ENCODE measurements around the gene AP1M1.
A peak's percentile ranks its signal among the peaks of the same experiment; 100 is the strongest.

AP1M1 gene

GRCh38 chr19:16232127-16232526 is 34.4 kb downstream of the AP1M1 start:
- DNase-seq (ENCODE audit: low read depth in 2 of 2), result no peak

DNA sequence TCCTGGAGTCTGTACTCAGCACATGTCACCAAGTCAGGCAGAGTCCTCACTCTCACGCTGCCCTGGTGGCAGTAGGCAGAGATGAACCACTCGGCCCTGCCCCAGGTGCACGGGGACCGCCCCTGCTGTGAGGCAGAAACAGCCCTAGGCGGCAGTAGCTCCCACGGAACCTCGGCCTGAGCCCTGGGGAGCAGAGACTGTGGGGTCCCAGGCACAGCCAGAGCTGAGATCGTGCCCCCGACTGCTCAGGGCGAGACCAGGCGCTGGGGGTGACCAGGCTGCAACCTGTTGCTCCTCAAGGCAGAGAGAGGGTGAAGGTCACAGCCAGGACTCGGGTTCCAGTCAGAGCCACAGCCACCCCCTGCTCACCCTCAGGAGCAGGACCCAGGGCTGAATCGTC is 34.9 kb downstream of the AP1M1 start:
- DNase-seq (ENCODE audit: low read depth in 2 of 2), result no peak

- DNase-seq (ENCODE audit: low read depth in 2 of 2), result no peak
Measured at GRCh38 chr19:16233081-16233776, 35.5 kb downstream of the AP1M1 start.

GRCh38 chr19:16233836-16234551 is 36.3 kb downstream of the AP1M1 start:
- no peak for DNase-seq (ENCODE audit: low read depth in 2 of 2)

DNA sequence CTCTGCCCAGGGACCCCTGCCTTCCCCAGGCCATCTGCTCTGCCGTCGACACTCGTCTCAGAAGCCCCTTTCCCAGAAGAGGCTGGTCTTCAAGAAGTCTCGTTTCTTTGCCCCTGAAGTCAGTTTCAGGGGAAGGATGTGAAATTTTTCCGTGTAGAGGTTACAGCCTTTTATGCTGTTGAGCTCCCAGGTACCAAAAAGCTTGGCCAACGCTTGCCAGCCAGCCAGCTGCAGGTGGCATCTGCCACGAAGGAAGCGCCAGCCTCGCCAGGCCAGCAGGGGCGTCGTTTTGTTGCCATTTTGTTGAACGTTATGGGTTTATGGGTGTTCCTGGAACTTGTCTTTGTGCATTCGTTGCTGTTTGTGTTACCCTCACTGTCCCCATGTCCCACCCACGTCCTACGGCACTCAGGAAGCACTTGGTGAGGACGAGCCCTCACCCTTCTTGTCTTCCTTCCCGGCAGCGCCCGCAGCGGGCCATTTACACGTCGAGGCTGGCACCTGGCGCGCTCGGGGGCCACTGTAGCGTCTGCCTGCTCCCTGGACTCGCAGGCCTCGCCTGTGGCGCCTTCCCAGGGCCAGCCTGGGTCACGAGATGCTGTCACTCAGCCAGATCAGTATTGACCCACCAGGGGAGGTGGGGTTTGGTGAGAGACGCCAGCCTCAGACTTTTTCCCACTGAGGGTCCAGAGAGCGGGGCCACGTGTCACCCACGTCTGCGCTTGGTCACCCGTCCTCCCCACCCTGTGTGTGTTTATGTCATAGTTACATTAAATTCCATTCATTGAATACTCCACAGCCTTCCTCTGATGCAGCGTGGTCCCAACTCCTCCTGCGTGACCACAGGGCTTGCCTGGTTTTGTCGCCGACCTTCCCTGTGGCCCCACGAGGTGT is 37.1 kb downstream of the AP1M1 start:
- no peak for DNase-seq (ENCODE audit: low read depth in 2 of 2)

DNA sequence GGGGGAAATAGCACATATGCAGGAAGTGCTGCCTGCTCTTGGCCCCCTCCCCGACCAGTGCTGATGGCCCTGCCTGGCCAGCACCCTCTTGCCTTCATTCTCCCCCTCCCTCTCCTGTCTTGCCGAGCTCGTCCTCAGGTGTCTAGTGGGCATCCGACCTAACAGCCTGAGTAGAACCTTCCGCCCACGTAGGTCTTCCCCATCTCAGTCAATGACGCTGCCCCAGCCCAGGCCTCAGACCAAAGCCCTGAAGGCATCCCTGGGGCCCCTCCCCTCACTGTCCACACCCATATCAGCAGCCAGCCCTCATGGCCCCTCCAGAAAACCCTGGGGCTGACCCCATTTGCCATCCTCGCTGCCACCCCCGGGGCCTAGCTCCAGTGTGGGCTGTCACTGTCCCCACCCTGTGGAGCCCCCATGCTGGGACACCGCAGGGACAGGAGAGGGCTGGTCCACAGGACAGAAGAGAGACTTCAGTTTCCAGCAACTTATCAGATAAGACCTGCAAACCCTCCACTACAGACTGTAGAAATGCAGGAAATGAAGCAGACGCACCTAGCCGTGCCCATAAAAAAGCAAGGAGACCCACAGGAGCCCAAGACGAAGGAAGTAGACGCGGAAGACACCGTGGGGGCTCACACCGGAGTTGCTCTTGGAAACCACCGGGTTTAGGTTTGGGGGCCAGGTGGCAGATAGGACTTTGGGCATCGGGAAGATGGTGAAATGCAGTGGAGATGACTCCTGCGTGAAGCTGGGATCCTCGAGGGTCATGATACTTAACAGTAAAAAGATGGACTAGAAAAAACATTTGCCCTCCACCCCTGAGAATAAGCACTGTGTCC is 38.3 kb downstream of the AP1M1 start:
- DNase-seq (ENCODE audit: low read depth in 2 of 2), result no peak

DNA sequence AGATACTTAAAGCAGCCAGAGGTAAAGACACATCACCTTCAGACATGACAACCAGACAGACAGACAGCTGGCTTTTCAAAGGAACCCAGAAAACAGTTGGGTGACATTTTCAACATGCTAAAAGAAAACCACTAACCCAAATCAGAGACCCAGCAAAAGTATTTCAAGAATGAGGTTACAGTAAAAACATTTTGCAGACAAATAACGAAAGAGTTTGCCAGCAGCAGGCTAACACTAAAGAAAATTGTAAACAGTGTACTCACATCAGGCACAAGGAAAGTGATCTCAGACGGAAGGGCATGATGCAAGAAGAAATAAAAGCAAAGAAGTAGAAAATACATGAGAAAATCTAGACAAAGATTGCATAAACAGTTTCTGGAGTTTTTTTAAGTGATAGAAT is 46.4 kb downstream of the AP1M1 start:
- DNase-seq (ENCODE audit: low read depth in 2 of 2), result no peak

- peak; percentile 67 to 78 for DNase-seq (ENCODE audit: low read depth in 2 of 2)
Measured at GRCh38 chr19:16247353-16248182, 49.9 kb downstream of the AP1M1 start.

- no peak for DNase-seq (ENCODE audit: low read depth in 2 of 2)
Measured at GRCh38 chr19:16248380-16249023, 50.8 kb downstream of the AP1M1 start.

DNA sequence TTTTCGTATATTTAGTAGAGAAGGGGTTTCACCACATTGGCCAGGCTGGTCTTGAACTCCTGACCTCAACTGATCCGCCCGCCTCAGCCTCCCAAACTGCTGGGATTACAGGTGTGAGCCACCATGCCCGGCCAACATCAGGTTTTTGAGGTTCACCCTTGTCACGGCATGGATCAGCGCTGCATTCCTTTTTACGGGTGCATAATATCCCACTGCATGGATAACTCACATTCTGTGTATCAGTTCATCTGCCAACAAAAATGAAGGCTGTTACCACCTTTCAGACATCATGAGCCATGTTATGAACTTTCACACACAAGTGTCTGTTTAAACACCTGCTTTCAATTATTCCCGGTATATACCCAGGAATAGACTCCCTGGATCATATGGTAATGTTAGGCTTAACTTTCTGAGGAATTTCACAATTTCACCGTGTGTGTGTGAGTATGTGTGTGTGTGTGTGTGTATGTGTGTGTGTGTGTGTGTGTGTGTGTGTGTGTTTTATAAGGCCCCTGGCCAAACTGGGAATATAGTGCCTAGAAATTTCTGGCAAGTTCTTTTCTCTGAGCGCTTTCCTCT is 52.2 kb downstream of the AP1M1 start:
- no peak for DNase-seq (ENCODE audit: low read depth in 2 of 2)

- DNase-seq (ENCODE audit: low read depth in 2 of 2), result no peak
Measured at GRCh38 chr19:16252459-16253205, 54.9 kb downstream of the AP1M1 start.

DNA sequence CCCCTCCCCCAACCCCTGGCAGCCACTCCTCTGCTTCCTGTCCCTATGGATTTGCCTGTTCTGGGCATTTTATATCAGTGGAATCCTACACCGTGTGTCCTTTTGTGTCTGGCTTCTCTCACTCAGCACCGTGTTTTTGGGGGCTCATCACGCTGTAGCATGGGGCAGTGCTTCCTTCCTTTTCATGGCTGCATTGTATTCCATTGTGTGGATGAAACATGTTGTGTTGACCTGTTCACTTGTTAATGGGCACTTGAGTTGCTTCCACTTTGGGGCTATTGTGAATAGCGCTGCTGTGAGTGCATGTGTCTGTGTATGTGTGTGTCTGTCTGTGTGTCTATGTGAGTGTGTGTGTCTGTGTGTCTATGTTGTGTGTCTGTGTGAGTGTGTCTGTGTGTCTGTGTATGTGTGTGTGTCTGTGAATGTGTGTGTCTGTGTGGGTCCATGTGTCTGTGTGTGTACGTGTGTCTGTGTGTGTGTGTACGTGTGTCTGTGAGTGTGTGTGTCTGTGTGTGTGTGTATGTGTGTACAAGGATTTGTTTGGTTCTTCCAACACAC is 57.2 kb downstream of the AP1M1 start:
- no peak for DNase-seq (ENCODE audit: low read depth in 2 of 2)

GRCh38 chr19:16257509-16258002 is 59.8 kb downstream of the AP1M1 start:
- no peak for DNase-seq (ENCODE audit: low read depth in 2 of 2)

DNA sequence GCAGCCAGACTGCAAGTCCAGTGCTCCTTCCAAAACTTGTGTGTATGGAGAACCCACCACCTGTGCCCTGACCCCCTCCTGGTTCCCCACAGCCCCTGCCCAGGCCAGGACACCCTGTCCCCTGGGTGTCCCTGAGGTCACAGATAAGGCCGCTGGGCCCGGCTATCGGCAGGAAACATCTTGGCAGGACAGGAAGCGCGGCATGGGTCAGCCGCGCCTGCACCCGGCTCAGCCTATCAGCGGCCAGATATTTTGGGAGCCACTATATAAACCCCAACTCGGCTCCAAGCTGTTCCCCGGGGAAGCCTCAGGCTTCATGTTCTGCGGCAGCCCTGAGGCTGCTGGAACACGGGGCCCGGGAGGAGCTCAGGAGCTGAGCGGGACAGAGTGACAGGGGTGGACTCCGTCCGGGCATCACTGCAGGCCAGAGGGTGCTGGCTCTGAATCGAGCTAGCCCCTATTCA is 60.8 kb downstream of the AP1M1 start:
- DNase-seq (ENCODE audit: low read depth in 2 of 2), result no peak

DNA sequence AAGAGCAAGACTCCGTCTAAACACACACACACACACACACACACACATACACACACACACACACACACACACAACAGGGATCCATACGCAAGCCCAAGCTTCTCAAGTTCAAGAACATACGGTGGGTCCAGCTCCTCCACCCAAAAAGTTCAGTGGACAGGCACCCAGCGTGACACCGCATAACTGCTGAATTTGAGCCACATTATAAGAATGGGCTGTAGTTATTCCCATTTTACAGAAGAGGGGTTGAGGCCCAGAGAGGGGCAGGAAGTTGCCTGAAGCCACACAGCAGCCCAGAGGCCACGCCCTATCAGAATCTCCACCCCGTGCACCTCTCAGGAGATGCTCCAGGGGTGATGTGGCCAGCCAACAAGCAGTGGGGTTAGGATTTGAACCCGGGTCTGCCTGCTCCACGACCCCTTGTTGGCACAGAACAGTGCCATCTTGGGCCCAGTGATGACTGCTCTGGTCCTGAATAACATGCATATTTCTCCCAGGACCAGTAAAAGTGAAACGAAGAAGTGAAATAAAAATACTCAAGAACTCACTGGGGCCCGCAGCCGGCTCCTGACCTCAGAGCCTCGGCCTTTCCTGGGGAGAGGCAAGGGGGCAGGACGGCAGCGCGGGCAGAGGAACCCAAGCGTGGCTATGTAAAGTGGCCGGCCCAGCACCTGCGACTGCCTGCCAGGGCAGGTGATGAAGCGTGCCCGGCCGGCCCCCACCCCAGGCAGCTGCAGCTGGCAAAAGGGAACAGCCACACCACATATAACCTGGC is 61.9 kb downstream of the AP1M1 start:
- DNase-seq (ENCODE audit: low read depth in 2 of 2), result no peak

DNA sequence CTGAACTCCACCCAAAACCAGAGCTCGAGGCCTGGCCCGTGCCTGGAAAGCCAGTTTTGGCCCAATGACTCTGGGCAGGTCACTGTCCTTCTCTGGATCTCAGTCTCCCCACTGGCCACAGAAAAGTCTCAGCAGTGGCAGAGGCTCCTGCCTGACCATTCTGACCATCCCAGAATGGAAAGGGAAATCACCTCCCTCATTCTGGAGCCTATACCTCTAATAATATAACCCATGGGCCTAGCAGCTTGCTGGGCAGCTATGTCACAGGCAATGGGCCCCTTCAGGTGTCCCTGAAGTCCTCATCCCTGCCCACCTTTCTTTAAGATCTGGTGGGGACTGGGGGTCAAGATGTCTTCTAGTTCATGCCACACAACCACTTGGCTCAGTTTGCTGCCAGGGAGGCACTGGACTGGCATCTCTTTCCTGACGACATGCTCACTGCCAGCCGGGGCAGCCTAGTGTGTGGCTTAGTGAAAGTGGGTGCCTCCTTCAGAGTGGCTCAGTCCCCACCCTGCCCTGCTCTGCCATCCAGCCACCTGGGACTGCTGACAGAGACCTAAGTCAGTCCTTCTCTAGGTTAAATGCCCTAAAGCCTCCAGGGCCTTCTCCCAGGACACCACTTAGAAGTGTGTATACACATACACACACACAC is 62.6 kb downstream of the AP1M1 start:
- DNase-seq (ENCODE audit: low read depth in 2 of 2), result no peak

DNA sequence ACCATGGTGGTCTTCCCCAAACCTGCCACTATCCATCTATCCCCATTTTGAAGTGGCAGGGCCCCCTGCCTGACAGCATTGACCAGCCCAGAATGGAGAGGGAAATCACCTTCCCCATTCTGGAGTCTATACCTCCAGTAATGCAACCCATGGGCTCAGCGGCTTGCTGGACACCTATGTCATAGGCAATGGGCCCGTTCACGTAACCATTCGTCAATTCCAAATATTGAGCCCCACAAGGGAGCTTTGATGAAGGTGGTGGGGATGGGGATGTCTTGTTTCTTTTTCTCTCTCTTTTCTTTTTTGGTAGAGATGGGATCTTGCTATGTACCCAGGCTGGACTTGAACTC is 63.1 kb downstream of the AP1M1 start:
- DNase-seq (ENCODE audit: low read depth in 2 of 2), result no peak
